DOHH2 (cell line): Measurements from ENCODE around the gene MIPOL1.

Source experiments
- H3F3A ChIP-seq: fragments of 200-600 bp; sonication (generic), shearing (Covaris generic); 2 replicates; pipeline ENCODE4 v1.6.0; 2016; ENCODE audit warnings: antibody characterized with exemption, mild to moderate bottlenecking; ENCODE audit not compliant: control insufficient read depth, insufficient read depth
- H3K27ac ChIP-seq: fragments of 200-600 bp; sonication (generic); 2 replicates; pipeline ENCODE4 v1.5.1; 2014; ENCODE audit warnings: low read depth, mild to moderate bottlenecking, low read length, moderate library complexity
- H3K27me3 ChIP-seq: fragments of 200-600 bp; sonication (generic); 2 replicates; pipeline ENCODE4 v1.6.1; 2014; ENCODE audit warnings: mild to moderate bottlenecking, low read length, mixed read lengths; ENCODE audit not compliant: control insufficient read depth
- H3K36me3 ChIP-seq: fragments of 200-600 bp; sonication (generic); 2 replicates; pipeline ENCODE4 v1.6.1; 2014; ENCODE audit warnings: mild to moderate bottlenecking, low read length, moderate library complexity, mixed read lengths; ENCODE audit not compliant: control insufficient read depth
- H3K4me1 ChIP-seq: fragments of 200-600 bp; sonication (generic); 2 replicates; pipeline ENCODE4 v1.6.1; 2014; ENCODE audit warnings: mild to moderate bottlenecking, low read length, mixed read lengths; ENCODE audit not compliant: control insufficient read depth
- H3K4me2 ChIP-seq: fragments of 200-600 bp; sonication (generic); 2 replicates; pipeline ENCODE4 v1.6.0; 2014; ENCODE audit warnings: mild to moderate bottlenecking, low read length, moderate library complexity
- H3K4me3 ChIP-seq: fragments of 200-600 bp; sonication (generic); 2 replicates; pipeline ENCODE4 v1.5.1; 2014; ENCODE audit warnings: mild to moderate bottlenecking, low read length, mixed read lengths
- H3K79me2 ChIP-seq: fragments of 200-600 bp; sonication (generic); 2 replicates; pipeline ENCODE4 v1.6.1; 2014; ENCODE audit warnings: mild to moderate bottlenecking, low read length, mixed read lengths; ENCODE audit not compliant: control insufficient read depth
- H3K9me2 ChIP-seq: fragments of 200-600 bp; sonication (generic); replicated peaks from 2 replicates; pipeline ENCODE4 v1.6.1; 2014; ENCODE audit warnings: mild to moderate bottlenecking, low read length, mixed read lengths; ENCODE audit not compliant: control insufficient read depth
- H3K9me3 ChIP-seq: fragments of 200-600 bp; sonication (generic); 2 replicates; pipeline ENCODE4 v1.6.1; 2014; ENCODE audit warnings: antibody characterized with exemption, low read length, mixed read lengths; ENCODE audit not compliant: control insufficient read depth, insufficient read depth
- H4K20me1 ChIP-seq: fragments of 200-600 bp; sonication (generic); 2 replicates; pipeline ENCODE4 v1.6.0; 2014; ENCODE audit warnings: low read depth, mild to moderate bottlenecking, antibody characterized with exemption, low read length, moderate library complexity; ENCODE audit not compliant: control insufficient read depth, insufficient read depth
- EZH2phosphoT487 ChIP-seq: fragments of 200-600 bp; sonication (generic); IDR thresholded peaks from 2 replicates; pipeline ENCODE4 v1.6.1; 2017; ENCODE audit warnings: borderline replicate concordance, mild to moderate bottlenecking, antibody characterized with exemption, low read length, moderate library complexity, mixed read lengths
- TF ChIP-seq, protein P1 (sequence below): fragments of 200-600 bp; sonication (generic); IDR thresholded peaks from one replicate; pipeline ENCODE4 v1.5.1; 2014; ENCODE audit warnings: antibody characterized with exemption, mild to moderate bottlenecking, low read depth, low read length; ENCODE audit not compliant: poor library complexity, severe bottlenecking

The MIPOL1 gene

DNA sequence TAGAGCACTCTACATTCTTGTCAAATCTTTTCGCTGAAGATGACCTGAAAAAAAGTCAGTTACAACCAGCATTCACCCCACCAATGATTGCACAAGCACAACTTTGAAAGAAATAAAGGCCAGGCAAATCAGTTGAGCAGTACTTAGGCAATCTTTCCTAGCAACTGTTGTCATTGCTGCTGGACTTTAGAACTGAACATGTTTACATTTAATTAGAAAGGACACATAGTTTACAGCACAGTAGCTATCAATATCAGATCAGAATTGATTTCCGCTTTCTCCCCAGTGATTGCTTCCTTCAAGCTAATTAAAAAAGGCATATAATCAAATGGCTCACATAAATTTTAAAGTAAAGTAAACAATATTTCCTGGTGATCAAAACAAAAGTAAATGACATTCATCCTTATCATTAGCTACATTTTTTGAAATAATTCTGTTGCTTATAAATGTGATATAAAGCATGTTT, 268.9 kb downstream of the MIPOL1 start:
- TF ChIP-seq, protein P1, sequence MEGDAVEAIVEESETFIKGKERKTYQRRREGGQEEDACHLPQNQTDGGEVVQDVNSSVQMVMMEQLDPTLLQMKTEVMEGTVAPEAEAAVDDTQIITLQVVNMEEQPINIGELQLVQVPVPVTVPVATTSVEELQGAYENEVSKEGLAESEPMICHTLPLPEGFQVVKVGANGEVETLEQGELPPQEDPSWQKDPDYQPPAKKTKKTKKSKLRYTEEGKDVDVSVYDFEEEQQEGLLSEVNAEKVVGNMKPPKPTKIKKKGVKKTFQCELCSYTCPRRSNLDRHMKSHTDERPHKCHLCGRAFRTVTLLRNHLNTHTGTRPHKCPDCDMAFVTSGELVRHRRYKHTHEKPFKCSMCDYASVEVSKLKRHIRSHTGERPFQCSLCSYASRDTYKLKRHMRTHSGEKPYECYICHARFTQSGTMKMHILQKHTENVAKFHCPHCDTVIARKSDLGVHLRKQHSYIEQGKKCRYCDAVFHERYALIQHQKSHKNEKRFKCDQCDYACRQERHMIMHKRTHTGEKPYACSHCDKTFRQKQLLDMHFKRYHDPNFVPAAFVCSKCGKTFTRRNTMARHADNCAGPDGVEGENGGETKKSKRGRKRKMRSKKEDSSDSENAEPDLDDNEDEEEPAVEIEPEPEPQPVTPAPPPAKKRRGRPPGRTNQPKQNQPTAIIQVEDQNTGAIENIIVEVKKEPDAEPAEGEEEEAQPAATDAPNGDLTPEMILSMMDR = no peak
- no peak for TF ChIP-seq EZH2phosphoT487
- Histone ChIP-seq H3F3A (no peaks in the 10 kb centered on the region), H4K20me1 (no peaks in the 10 kb centered on the region), H3K9me2 (no peaks in the 10 kb centered on the region), H3K27me3 (no peaks in the 10 kb centered on the region), H3K27ac (no peak overlapping the region), H3K36me3 (no peaks in the 10 kb centered on the region), H3K4me1 (no peaks in the 10 kb centered on the region), H3K9me3 (no peaks in the 10 kb centered on the region), H3K4me3 (no peak overlapping the region), H3K4me2 (no peak overlapping the region), H3K79me2 (no peaks in the 10 kb centered on the region)

DNA sequence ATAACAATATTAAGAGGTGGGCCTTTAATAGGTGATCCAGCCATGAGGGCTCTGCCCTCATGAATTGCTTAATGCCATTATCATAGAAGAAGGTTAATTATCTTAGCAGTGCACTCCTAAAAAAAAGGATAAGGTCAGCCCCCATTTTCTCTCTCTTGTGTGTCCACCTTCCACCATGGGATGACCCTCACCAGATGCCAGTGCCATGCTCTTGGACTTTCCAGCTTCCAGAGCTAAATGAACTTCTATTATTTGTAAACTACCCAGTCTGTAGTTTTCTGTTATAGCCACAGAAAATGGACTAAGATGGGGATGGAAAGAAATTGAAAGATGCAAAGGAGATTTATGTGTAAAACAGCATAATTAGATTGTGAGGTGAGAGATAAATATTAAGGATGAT, 271.9 kb downstream of the MIPOL1 start:
- H3K36me3 ChIP-seq = no peaks in the 10 kb centered on the region
- H3K4me1 ChIP-seq = no peaks in the 10 kb centered on the region
- H3F3A ChIP-seq = no peaks in the 10 kb centered on the region
- H4K20me1 ChIP-seq = no peaks in the 10 kb centered on the region
- TF ChIP-seq, protein P1 = no peak
- TF ChIP-seq EZH2phosphoT487 = no peak
- H3K4me2 ChIP-seq = no peak overlapping the region
- no peaks in the 10 kb centered on the region for H3K9me2 ChIP-seq
- no peak overlapping the region for H3K27ac ChIP-seq
- H3K4me3 ChIP-seq = no peak overlapping the region
- no peaks in the 10 kb centered on the region for H3K9me3 ChIP-seq
- no peaks in the 10 kb centered on the region for H3K27me3 ChIP-seq
- H3K79me2 ChIP-seq = no peaks in the 10 kb centered on the region

DNA sequence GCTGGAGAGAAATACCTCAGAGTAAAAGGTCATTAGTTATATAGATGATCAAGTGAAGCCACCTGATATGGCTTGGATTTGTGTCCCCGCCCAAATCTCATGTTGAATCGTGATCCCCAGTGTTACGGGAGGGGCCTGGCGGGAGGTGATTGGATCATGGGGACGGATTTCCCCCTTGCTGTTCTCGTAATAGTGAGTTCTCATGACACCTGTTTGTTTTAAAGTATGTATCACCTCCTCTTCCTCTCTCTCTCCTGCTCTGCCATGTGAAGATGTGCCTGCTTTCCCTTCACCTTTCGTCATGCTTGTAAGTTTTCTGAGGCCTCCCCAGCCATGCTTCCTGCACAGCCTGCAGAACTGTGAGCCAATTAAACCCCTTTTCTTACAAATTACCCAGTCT, 272.5 kb downstream of the MIPOL1 start:
- no peaks in the 10 kb centered on the region for H3K36me3 ChIP-seq
- no peak overlapping the region for H3K4me3 ChIP-seq
- no peaks in the 10 kb centered on the region for H3K9me3 ChIP-seq
- H3K9me2 ChIP-seq = no peaks in the 10 kb centered on the region
- no peaks in the 10 kb centered on the region for H4K20me1 ChIP-seq
- H3K27ac ChIP-seq = no peak overlapping the region
- TF ChIP-seq EZH2phosphoT487 = no peak
- TF ChIP-seq, protein P1 = no peak
- H3K4me2 ChIP-seq = no peak overlapping the region
- H3F3A ChIP-seq = no peaks in the 10 kb centered on the region
- no peaks in the 10 kb centered on the region for H3K27me3 ChIP-seq
- no peaks in the 10 kb centered on the region for H3K79me2 ChIP-seq
- no peaks in the 10 kb centered on the region for H3K4me1 ChIP-seq
